Stimulated activated CD4-positive, alpha-beta T cell treated with anti-CD3 and anti-CD28 coated beads, Interleukin-4, amount 100 ng/mL, for 24 hours (primary cell): ENCODE data around the gene CACNA1C.
"Not testable (repeated sequence)": the region's sequence is repeated elsewhere in the genome, so short reads cannot be mapped to it uniquely, and the experiment has no call there.

Experiments
- DNase-seq: peaks from one replicate; pipeline ENCODE4 v3.0.0-alpha.2; 2020

CACNA1C gene

DNA sequence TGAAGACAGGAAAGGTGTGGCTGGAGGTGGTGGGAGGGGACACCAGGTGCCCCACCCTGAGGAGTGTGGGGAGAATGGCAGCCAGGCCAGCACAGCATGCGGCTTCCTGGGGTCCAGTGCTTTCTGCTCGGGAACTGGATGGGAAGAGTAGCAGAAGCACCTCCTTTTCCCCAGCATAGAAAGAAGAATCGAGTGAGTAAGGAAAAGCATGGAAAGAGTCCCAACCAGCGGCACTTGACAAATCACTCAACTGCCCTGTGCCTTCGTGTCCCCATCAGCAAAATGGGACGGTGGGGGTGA lies 631.2 kb downstream of the CACNA1C start:
- DNase-seq: not testable (repeated sequence)

DNA sequence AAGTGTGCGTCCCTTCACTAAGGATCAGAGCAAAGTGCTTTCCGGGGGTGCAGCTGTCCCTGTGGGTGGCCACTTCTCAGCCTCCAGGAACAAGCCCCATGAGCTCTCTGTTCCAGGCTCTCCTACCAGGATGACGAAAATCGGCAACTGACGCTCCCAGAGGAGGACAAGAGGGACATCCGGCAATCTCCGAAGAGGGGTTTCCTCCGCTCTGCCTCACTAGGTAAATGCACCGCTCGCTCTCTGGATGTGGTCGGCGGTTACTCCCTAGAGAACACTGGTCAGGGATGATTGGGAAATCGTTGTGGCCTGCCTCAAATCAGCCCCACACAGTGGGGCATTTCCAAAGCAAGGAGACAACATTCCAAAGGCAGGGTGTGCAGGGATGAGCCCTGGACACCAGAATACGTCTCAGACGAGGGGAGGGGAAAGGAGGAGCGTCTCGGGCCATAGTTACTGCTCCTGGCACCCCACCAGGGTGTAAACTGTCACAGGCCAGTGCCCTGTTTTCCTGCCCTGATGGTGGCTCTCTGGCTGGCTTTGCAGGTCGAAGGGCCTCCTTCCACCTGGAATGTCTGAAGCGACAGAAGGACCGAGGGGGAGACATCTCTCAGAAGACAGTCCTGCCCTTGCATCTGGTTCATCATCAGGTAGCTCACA lies 633.0 kb downstream of the CACNA1C start:
- DNase-seq: not testable (repeated sequence)

DNA sequence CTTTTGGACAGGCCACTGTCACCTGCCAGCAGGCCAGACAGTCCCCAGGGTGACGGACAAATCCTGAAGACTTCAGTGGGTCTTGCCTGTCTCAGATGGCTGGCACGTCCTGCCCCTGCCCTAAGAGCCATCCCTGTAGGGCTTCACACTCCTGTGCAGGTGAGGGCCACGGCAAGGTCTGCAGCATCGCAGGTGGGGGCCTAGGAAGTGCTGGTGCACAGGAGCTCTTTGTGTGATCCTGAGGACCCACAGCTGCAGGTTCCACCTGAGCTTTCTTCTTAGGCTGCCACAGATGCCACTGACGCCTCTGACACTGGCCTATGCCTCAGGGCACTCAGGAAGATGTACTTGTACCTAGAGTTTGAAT lies 633.5 kb downstream of the CACNA1C start:
- no peak for DNase-seq

DNA sequence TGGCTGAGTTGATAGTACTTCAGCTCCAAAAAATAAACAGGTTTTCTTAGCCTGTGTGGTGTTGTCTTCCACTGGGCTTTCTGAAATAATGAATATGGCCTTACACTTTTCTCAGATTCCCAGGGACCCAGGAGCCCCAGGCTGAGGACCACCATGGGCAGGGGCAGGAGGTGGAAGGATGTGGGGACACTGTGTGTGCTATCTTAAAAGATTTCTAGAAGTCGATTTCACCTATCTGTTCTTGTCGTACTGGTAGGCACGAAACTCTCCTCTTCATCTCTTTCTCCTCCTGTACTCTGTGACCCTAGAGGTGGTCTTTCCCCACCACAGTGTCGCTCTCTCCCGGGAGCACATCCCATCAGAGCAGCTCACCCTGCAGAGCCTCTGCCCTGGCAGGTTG lies 634.3 kb downstream of the CACNA1C start:
- no peak for DNase-seq

DNA sequence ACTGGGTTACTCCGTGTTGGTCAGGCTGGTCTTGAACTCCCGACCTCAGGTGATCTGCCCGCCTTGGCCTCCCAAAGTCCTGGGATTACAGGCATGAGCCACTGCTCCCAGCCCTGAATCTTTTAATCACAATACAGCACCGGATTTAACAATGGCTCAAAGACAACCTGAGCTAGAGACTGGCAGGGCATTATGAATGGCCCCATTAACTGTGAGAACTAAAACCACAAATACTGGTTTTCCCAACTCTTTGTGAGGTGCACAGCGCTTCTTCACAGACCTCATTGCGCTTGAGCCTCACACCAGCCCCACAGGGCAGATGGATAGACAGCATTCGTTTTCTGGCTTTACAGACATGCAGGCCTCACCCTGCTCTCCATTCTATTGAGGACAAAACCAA lies 634.9 kb downstream of the CACNA1C start:
- DNase-seq: no peak

DNA sequence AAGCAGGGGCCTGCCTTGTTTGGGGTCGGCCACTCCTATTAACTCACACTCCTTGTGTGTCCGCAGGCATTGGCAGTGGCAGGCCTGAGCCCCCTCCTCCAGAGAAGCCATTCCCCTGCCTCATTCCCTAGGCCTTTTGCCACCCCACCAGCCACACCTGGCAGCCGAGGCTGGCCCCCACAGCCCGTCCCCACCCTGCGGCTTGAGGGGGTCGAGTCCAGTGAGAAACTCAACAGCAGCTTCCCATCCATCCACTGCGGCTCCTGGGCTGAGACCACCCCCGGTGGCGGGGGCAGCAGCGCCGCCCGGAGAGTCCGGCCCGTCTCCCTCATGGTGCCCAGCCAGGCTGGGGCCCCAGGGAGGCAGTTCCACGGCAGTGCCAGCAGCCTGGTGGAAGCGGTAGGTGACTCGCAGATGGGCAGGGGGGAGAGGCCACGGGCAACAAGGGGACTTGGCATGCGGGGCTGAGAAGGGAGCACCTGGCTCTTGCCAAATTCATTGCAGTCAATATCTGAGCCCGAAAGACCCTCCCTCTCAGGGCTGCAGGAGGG lies 635.7 kb downstream of the CACNA1C start:
- no peak for DNase-seq

DNA sequence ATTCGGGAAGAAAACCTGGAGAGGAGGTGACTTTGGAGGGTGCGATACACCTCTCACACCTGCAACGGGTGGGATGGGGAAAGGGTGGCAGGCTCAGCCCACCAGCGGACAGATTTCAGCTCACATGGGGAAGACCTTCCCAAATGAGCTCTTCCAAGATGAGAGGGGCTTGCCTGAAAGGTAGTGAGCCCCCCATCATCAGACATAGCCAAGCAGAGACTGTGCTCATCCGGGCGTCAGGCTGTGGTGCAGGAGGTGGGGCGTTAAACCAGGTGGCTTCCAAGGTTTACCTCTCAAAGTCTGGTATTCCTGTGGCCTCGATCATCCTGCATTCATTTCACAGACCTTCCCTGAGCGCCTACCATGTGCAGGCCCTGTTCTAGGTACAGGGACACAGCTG lies 636.6 kb downstream of the CACNA1C start:
- DNase-seq: no peak

DNA sequence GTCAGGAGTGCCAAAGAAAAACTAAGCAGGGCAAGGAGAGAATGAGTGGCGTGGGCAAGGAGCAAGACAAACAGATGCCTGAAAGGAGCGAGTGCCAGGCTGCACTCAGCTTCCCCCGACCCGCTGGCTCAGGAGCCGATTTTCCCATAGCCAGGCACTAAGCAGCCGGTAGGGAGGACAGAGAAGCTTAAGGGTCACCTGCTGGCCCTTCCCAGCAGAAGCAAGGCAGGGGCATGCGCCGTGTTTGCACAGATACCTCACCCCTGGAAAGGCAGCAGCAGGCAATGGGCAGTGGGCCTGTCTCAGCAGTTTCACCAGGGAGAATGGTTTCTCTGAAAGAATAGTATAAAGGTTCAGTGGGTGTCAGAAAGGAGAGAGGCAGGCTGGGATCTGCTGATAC lies 637.1 kb downstream of the CACNA1C start:
- no peak for DNase-seq

DNA sequence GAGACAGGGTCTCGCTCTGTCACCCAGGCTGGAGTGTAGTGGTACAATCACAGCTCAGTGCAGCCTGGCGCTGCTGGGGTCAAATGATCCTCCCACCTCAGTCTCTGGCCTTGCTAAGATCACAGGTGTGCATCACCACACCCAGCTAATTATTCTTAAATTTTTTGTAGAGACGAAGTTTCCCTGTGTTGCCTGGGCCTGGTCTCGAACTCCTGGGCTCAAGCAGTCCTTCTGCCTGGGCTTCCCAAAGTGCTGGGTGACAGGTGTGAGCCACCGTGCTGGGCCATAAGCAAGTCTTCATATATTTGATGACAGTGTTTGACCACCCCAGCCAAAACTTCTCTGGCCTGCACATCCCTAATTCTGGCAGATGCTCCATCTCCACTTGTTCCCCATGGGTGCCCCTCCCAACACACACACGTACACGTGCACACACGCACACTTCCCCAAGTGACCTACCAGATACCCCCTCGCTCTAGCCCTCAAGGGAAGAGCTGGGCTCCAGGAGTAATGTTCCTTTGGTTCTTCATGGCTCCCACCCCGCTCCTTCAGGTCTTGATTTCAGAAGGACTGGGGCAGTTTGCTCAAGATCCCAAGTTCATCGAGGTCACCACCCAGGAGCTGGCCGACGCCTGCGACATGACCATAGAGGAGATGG lies 637.7 kb downstream of the CACNA1C start:
- DNase-seq: no peak

DNA sequence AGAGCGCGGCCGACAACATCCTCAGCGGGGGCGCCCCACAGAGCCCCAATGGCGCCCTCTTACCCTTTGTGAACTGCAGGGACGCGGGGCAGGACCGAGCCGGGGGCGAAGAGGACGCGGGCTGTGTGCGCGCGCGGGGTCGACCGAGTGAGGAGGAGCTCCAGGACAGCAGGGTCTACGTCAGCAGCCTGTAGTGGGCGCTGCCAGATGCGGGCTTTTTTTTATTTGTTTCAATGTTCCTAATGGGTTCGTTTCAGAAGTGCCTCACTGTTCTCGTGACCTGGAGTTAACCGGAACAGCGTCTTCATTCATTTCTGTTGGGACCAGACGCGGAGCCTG lies 638.2 kb downstream of the CACNA1C start:
- DNase-seq: peak; percentile 58

DNA sequence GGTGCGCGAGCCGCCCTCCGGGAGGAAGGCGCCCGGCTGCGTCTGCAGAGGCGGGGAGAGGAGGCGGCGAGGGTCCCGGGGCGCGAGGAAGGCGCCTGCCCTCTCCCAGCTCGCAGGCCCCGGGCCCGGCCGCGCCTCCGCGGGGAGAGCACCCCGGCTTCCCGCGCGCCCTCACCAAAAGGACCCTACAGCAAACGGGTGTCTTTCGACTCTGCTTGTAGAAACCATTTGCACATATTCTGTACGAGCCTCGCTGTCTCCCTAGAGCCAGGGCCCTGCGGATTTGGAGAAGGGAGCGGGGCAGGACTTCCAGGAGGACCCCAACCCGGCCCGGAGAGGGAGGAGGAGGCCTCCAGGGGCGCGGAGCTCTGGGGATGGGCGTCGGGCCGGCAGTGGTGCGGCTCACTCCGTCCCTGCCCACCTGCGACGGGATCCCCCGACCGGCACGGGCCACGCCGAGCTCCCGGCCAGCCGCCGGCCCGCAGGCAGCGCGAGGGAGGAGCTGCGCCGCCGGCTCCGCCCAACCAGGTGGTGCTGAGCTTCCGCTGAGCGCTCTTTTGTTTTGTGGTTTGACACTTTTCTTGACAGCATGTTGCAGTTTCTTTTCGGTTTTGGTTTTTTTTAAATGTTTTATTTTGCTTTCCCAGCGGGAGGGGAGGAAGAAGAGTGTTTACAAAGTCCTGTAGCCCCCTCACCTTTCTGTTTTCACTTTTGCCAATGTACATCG lies 638.7 kb downstream of the CACNA1C start:
- peak; percentile 52 for DNase-seq

DNA sequence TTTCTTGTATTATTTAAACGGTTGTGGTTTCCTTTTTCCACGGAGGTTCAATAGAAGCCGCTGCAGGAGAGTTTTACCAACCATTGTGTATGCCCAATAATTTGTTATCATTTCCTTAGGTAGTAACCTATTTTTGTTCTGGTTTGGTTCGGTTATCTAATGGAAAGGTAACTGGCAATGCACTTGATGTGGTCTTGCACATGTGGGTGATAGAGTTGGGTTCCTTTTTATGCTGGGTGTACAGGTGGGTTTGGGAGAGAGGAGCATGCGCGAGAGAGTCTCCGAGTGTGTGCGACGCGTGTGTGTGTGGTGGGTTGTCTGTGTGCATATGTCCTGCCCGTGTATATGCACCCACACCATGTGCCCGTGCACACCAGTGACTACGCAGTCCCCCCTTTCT lies 639.3 kb downstream of the CACNA1C start:
- no peak for DNase-seq

DNA sequence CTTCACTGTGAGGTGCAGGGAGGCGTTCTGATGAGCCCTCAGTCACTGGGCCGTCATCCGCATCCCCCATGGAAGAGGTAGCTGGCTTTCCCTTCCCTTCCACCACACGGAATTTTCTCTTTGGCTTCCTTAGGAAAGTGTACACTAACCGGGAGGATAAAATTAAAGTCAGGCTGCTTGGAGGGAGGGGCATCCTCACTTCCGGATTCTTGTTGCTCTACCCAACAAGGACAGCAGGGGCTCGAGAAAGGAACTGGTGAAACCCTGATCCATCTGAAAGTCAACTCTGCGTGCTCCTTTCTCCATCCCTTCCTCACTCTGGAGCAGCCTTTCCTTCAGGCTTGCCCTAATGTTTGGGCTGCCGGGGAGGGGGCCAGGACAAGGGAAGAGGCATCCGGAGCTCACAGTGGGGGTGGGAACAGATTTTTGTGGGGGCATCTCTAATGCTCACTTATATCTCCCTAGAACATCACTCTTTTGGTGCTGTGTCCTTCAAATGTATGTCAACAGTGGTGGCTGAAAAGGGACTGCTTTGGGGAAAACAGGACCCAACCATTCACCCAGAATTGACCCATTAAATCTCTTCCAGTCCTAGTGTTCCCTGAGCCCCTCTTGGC lies 640.6 kb downstream of the CACNA1C start:
- no peak for DNase-seq

DNA sequence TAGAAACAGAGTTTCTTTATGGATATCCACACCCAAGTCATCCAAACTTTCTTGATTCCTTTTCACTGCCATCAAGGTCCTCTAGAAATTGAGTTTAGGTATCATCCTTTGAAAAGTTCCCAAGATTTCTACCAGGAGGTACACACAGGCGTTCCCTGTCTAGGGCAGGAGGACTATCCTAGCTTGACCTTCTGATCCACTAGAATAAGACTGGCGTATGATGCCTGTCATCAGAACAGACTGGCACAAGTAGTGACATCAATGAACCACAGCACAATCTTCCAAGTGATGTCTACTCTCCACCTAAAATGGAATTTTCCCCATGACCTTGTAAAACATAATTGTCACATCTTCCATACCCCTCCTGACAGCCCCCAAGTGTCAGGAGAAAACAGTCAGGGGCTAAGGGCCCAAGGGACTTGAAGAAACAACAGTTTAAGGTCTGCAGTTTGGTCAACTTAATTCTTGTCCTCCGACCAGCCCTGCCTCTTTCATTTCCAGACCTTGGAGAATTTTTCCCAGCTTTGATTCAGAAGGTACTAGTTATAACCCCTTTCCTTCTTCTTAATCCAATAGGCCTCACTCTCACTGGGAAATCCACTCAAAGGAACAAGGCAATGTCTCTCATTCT lies 641.3 kb downstream of the CACNA1C start:
- no peak for DNase-seq

DNA sequence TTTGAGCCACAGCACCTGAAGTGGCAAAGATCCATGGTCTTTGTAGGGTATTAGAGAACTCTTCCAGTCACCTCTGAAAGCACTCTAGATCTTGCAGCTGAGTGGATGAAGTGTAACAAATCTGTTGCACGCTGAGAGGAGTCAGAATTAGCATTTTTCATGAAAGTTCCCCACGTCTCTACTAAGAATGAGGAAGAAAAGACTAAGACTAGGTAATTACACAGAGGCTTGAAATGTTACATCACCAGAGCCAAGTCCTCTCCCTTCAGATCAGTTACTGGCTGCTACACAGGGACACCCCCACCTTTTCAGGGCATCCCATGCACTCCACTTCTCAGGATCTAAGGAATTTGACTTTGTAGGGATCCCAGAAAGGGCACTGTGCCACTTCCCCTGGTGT lies 643.3 kb downstream of the CACNA1C start:
- no peak for DNase-seq

DNA sequence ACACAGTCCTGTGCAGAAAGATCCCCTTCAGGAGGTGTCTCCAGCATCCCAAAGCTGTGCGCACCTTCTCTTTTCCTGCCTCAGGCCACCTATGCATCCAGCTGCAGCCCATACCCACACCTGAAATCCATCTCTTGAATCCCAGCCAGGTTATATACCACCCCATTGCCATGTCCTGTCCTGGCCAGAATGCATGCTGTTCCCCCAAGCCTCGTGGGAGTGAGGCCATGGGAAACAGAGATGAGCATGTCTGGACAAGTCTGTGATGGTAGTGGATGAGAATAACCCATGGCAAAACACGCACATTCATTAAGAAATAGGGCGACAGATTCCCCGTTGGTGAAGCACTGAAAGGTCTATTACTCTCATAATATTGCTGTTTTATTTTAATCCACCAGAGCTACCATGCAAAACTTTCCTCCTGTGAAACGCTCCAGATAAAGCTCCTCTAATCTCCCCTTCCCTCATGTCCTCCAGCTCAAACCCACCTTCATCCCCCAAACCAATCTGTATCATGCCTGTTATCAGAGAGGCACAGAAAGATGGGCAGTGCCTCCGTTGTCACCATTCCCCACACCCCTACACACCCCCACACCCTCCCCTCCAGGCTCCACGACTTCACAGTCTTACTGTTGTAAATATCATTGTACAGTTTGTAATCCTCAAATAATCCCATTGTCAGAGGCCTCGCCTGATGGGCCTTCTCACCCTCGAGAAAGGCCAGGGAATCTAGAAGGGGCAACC lies 644.4 kb downstream of the CACNA1C start:
- DNase-seq: no peak

DNA sequence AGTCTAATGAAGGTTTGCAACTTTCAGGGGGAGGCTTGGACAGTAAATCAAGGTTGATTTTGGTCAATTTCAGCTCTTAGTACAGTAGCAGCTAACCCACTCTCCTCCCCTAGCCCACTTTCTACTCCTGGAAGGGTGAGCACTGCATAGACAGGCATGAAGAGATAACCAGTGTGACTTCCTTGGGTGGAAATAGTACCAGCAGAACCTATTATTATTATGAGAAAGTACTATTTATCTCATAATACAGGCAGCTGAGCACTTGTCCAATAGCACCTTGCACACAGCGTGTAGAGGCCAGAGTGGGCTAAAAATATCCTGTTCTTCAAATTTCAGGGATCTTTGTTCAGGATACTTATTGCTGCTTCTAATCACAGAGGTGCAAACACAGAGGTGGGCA lies 645.8 kb downstream of the CACNA1C start:
- DNase-seq: no peak

DNA sequence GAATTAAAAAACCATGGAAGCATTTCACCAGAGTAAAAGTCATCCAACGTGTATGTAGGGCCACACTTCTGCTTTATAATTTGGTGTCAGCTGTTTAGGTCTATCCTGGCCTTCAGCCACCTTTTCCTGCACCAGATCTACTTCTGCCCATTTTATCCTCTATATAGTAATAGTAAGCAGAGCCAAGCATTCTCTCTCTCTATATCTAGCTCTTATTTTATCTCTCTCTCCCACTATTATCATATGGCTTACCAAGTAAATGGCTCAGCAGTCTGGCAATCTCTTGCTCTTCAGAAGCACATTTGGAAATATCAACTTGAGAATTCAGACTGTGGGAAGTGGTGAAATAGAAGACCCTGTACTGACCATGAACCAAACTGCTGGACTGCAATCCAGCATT lies 657.9 kb downstream of the CACNA1C start:
- DNase-seq: no peak

DNA sequence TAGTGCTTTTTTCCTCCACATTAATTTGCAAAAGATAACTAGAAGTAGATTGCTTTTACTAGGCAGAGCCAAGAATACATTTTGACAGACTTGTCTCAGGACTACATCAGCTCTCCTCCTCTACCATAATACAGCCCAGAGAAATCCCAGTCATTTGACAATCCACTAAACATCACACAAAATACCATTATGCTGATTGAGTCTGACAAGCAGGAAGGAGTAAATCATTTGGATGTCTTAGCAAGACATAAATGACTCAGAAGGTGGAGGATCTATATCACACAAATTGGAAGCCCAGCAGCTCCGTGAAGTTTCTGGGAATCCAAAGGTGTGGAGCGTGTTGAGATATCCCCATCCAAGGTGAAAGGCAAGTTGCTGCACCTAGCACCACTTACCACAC lies 666.6 kb downstream of the CACNA1C start:
- no peak for DNase-seq

DNA sequence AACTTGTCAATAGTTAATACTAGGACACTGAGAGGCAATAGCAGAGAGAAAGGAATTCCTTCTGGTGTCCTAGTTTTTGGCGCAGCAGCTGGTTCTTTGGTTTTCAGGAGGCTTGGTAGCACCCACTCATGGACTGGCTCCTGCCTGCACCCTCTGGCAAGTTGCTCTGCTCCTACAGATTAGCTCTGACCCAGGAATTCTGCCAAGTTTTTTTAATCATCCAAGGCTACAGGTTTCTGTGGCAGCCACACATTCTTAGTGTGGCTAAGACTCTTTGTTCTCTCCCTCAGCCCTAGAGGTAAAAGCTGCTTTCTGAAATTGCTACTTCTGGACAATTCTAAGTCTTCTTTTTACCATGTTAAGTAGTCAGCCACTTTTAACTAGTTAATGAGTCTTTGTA lies 670.0 kb downstream of the CACNA1C start:
- DNase-seq: no peak

DNA sequence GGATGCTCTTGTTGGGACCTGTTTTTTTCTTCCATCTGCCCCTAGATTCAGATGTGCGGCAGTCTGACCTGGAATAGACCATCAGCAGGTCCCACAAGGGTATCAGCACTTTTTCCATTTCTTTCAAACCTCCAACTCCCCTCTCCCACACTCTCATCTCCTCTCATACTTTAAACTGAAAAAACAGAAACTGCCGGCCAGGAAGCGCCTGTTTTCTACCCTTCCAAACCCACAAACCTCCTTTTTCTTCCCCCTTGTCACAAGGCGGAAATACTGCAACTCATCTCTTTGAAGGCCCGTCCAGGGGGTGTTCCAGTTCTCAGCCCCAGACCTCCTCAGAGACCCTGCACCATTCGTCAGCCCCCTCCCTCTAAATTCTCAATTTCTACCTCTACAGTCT lies 679.5 kb downstream of the CACNA1C start:
- no peak for DNase-seq

DNA sequence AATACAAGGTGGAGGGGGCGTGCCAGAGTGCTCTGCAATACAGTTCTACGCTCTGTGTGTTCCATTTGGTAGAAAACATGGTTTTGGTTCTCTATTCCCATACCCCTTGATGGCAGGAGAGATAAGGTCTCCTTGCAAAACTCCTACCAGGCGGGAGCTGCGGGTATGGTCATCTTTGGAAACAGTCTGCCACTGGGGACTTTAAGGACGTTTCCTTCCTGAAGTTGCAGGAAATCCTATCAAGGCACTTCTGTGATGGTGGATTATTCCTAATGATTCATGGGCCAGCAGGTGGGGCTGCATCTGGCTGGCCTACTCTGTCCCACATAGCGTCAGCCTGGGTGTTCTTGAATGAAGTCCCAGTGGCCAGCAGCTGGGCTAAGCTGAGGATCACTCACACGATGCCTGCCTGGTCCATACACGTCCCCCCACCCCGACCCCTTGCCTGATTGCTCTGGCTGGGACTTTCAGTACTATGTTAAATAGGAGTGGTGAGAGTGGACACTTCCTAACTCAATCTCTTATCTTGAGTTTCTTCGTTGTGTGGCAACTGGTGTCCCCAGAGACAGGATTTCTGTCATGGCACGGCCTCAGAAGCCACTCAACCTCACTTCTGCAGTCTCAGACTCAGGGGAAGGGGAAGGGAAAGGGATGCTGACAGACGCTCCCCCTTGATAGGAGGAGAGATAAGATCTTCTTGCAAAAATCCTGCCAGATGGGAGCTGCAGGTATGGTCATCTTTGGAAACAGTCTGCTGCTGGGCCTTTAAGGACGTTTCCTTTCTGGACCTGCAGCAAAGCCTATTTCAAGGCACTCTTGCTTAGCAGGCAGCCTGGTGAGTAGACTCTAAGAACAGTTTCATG lies 680.9 kb downstream of the CACNA1C start:
- DNase-seq: no peak
